WTC11 (cell line): ENCODE measurements around the gene C16orf90. TPM values are rescaled to one million over a fixed set of nuclear protein-coding genes. Genes with fewer than 3 reads are reported as not detected.

Experiments used
- ATAC-seq: fragments of 200-7000 bp; cut with Tn5 transposase; 2 replicates; pipeline ENCODE4 v1.10.0; 2021; ENCODE audit warnings: mild to moderate bottlenecking, moderate library complexity
- CTCF ChIA-PET: fragments of 300-600 bp; sonication (Branson Sonifier 250); formaldehyde crosslinking; loops from one replicate; lab custom pipeline; 2021; ENCODE audit warnings: antibody characterized with exemption; lab: Charles Lee
- POLR2A ChIA-PET: fragments of 350-600 bp; sonication (Branson Sonifier 250); formaldehyde crosslinking; loops from one replicate; lab custom pipeline; 2021; ENCODE audit warnings: antibody characterized with exemption; lab: Charles Lee
- DNase-seq: peaks from one replicate; pipeline ENCODE4 v3.0.0; 2021; ENCODE audit warnings: low spot score
- H3K27ac Mint-ChIP-seq: 2 replicates; pipeline ENCODE4 v1.8.0; 2021; ENCODE audit warnings: mixed read lengths
- H3K27me3 Mint-ChIP-seq: 2 replicates; pipeline ENCODE4 v1.8.0; 2021; ENCODE audit warnings: low read depth, mild to moderate bottlenecking, moderate library complexity, mixed read lengths
- H3K36me3 Mint-ChIP-seq: 2 replicates; pipeline ENCODE4 v1.8.0; 2021; ENCODE audit warnings: mixed read lengths
- H3K4me1 Mint-ChIP-seq: 2 replicates; pipeline ENCODE4 v1.8.0; 2022; ENCODE audit warnings: mixed read lengths
- H3K4me3 Mint-ChIP-seq: 2 replicates; pipeline ENCODE4 v1.8.0; 2021; ENCODE audit warnings: mild to moderate bottlenecking, moderate library complexity, mixed read lengths
- H3K9me3 Mint-ChIP-seq: 2 replicates; pipeline ENCODE4 v1.8.0; 2021; ENCODE audit warnings: mixed read lengths
- AR ChIP-seq: fragments of 250-450 bp; sonication (Bioruptor Pico); IDR thresholded peaks from 2 replicates; pipeline ENCODE4 v1.9.0; 2021; ENCODE audit warnings: mild to moderate bottlenecking
- ATF1 ChIP-seq: sonication (generic); formaldehyde crosslinking; IDR thresholded peaks from 2 replicates; pipeline ENCODE4 v1.8.1; 2023; ENCODE audit warnings: mild to moderate bottlenecking, moderate library complexity, missing genetic modification reagents
- CBFB ChIP-seq: sonication (generic); formaldehyde crosslinking; IDR thresholded peaks from 2 replicates; pipeline ENCODE4 v1.8.1; 2022; ENCODE audit warnings: mild to moderate bottlenecking, low read depth, missing genetic modification reagents
- CREB1 ChIP-seq: sonication (generic); formaldehyde crosslinking; IDR thresholded peaks from 2 replicates; pipeline ENCODE4 v1.8.0; 2023; ENCODE audit warnings: mild to moderate bottlenecking, missing genetic modification reagents
- ERG ChIP-seq: fragments of 250-450 bp; sonication (Bioruptor Pico); IDR thresholded peaks from 2 replicates; pipeline ENCODE4 v1.8.0; 2021; ENCODE audit warnings: mild to moderate bottlenecking
- GRHL2 ChIP-seq: fragments of 250-450 bp; sonication (Bioruptor Pico); IDR thresholded peaks from 2 replicates; pipeline ENCODE4 v1.8.0; 2022; ENCODE audit warnings: mild to moderate bottlenecking, moderate library complexity; ENCODE audit not compliant: insufficient replicate concordance, severe bottlenecking
- JUN ChIP-seq: sonication (generic); formaldehyde crosslinking; IDR thresholded peaks from 2 replicates; pipeline ENCODE4 v1.8.0; 2023; ENCODE audit warnings: mild to moderate bottlenecking, missing genetic modification reagents
- MYBL2 ChIP-seq: sonication (generic); formaldehyde crosslinking; IDR thresholded peaks from 2 replicates; pipeline ENCODE4 v1.8.1; 2023; ENCODE audit warnings: mild to moderate bottlenecking, moderate library complexity, missing genetic modification reagents
- NFYB ChIP-seq: sonication (generic); formaldehyde crosslinking; conservative IDR thresholded peaks from 2 replicates; pipeline ENCODE4 v1.8.0; 2022; ENCODE audit warnings: low read depth, missing genetic modification reagents
- SOX15 ChIP-seq: fragments of 250-450 bp; sonication (Bioruptor Pico); IDR thresholded peaks from 2 replicates; pipeline ENCODE4 v1.9.0; 2021; ENCODE audit warnings: mild to moderate bottlenecking
- TEAD1 ChIP-seq: sonication (generic); formaldehyde crosslinking; IDR thresholded peaks from 2 replicates; pipeline ENCODE4 v1.8.0; 2022; ENCODE audit warnings: mild to moderate bottlenecking, missing genetic modification reagents
- TEAD4 ChIP-seq: sonication (generic); formaldehyde crosslinking; IDR thresholded peaks from 2 replicates; pipeline ENCODE4 v1.8.0; 2022; ENCODE audit warnings: mild to moderate bottlenecking, missing genetic modification reagents
- TP53 ChIP-seq: sonication (generic); formaldehyde crosslinking; IDR thresholded peaks from 2 replicates; pipeline ENCODE4 v1.8.1; 2023; ENCODE audit warnings: mild to moderate bottlenecking, missing genetic modification reagents
- ZNF281 ChIP-seq: sonication (generic); formaldehyde crosslinking; IDR thresholded peaks from 2 replicates; pipeline ENCODE4 v1.8.0; 2023; ENCODE audit warnings: mild to moderate bottlenecking, missing genetic modification reagents
- ZNF416 ChIP-seq: fragments of 250-450 bp; sonication (Bioruptor Pico); IDR thresholded peaks from 2 replicates; pipeline ENCODE4 v1.9.0; 2021; ENCODE audit warnings: mild to moderate bottlenecking, inconsistent platforms
- total RNA-seq: library from RNA; stranded (reverse); gene quantifications from 3 replicates; pipeline ENCODE4 v1.2.3, GENCODE V29; 2021
- TF ChIP-seq, protein P1 (sequence below): fragments of 250-450 bp; sonication (Bioruptor Pico); conservative IDR thresholded peaks from 2 replicates; pipeline ENCODE4 v1.9.0; 2021; ENCODE audit warnings: mild to moderate bottlenecking

Gene C16orf90
- total RNA-seq, 1 experiment from 2014 or later = not detected

GRCh38 chr16:3470723-3471122 lies 24.6 kb downstream of the C16orf90 start (continued):
- TF ChIP-seq TEAD4 (no peak), CBFB (CRISPR knock-in tag) (no peak), SOX15 (no peak)

GRCh38 chr16:3469736-3470135 lies 25.6 kb downstream of the C16orf90 start:
- ChIA-PET CTCF (interaction anchor here (0.9 kb wide), 1 partner anchor 17 kb away, joined by 3 read pairs; no protein-coding TSS in a partner anchor), POLR2A (no interaction called here)
- ATAC-seq (no peak), DNase-seq (no peak)
- H3K27ac Mint-ChIP-seq = peak overlapping the region; percentile 60
- H3K27me3 Mint-ChIP-seq = no peaks in the 10 kb centered on the region
- no peaks in the 10 kb centered on the region for H3K9me3 Mint-ChIP-seq
- peaks cover 46% of the 10 kb centered on the region for H3K4me1 Mint-ChIP-seq
- H3K4me3 Mint-ChIP-seq = no peak overlapping the region
- TF ChIP-seq JUN (CRISPR knock-in tag) = 0 out of 2 replicates have a peak, but pooled peaks have one; percentile 10
- TF ChIP-seq ERG (CRISPR knock-in tag) = no peak
- H3K36me3 Mint-ChIP-seq = peaks cover 13% of the 10 kb centered on the region; the same call in 1 of the 2 replicates

DNA sequence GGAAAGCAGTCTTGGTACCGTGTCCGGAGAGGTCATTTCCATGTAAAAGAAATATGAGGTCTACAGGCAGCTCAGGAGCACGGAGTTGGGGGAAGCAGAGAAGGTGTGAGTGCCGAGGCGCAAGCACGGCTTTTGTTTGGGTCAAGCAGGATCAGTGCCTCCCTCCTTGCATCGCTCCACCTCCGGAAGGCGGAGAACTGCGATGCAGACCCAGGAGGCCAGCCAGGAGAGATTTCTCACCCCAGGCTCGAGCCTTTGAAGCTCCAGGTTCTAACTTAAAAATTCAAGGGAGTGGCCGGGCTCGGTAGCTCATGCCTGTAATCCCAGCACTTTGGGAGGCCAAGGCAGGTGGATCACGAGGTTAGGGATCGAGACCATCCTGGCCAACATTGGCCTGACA lies 26.8 kb downstream of the C16orf90 start:
- Mint-ChIP-seq H3K27ac (peak overlapping the region; percentile 59), H3K4me3 (peak overlapping the region; percentile 25; the same call in 1 of the 2 replicates), H3K27me3 (no peaks in the 10 kb centered on the region), H3K4me1 (peaks cover 54% of the 10 kb centered on the region), H3K9me3 (no peaks in the 10 kb centered on the region), H3K36me3 (peaks cover 13% of the 10 kb centered on the region; the same call in 1 of the 2 replicates)
- ChIA-PET CTCF (no interaction called here), POLR2A (no interaction called here)
- peak; percentile 19; the same call in 1 of the 2 replicates for ATAC-seq
- TF ChIP-seq CREB1 (CRISPR knock-in tag) = no peak
- TF ChIP-seq ATF1 (CRISPR knock-in tag) = no peak
- no peak for TF ChIP-seq ZNF416 (CRISPR knock-in tag)
- no peak for TF ChIP-seq TEAD1 (CRISPR knock-in tag)
- no peak for TF ChIP-seq AR (CRISPR knock-in tag)
- no peak for TF ChIP-seq TP53
- TF ChIP-seq GRHL2 (CRISPR knock-in tag) = no peak
- TF ChIP-seq CBFB (CRISPR knock-in tag) = no peak
- TF ChIP-seq MYBL2 (CRISPR knock-in tag) = no peak
- no peak for DNase-seq

DNA sequence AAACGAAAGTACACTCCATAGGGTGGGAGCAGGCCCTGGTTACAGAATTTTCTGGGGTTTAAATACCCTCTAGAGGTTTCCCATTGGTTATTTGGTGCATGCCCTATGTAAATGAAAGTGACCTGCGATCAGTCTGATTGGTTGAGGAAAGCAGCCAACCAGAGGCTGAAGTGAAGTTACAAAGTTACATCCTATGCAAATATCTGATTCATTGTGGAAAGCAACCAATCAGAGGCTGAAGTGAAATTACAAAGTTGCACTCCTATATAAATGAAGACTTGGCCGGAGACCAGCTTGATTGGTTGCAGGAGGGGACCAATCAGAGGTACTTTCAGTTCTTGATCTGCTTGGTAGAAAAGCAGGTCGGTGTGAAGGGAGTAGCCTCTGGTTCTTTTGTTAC lies 27.4 kb downstream of the C16orf90 start:
- no peak for ATAC-seq
- TF ChIP-seq NFYB (0 out of 2 replicates have a peak, but pooled peaks have one; percentile 11), JUN (CRISPR knock-in tag) (no peak), ZNF281 (CRISPR knock-in tag) (no peak), ZNF416 (CRISPR knock-in tag) (no peak)
- TF ChIP-seq, protein P1, sequence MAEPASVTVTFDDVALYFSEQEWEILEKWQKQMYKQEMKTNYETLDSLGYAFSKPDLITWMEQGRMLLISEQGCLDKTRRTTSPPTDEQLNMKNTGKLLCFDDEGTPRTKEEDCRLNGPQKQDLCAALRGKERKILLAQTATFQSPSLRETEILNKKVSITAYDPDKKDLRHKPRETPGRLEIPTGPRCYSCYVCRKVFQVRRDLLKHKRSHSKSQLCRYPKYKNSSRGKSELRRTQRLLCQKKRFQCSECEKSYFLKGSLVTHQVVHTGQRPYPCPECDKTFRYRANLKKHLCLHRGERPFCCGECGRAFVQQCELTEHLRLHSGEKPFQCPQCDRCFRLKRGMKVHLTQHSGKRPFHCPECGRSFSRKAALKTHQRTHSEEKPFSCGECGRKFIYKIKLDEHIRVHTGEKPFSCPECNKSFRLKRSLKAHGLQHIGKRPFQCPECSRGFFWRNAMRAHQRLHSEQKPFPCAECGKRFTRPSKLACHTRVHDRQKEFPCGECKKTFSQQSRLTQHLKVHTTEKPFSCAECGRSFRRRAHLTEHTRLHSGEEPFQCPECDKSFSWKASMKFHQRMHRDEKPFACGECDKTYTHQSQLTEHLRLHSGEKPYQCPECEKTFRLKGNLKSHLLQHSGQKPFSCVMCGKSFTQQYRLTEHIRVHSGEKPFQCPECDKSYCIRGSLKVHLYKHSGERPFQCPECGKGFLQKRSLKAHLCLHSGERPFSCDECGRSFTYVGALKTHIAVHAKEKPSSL (CRISPR knock-in tag) = no peak
- H3K4me1 Mint-ChIP-seq = peaks cover 54% of the 10 kb centered on the region
- no peaks in the 10 kb centered on the region for H3K9me3 Mint-ChIP-seq
- H3K27ac Mint-ChIP-seq = peak overlapping the region; percentile 54
- H3K4me3 Mint-ChIP-seq = no peak overlapping the region
- CTCF ChIA-PET = no interaction called here
- DNase-seq = no peak
- H3K27me3 Mint-ChIP-seq = no peaks in the 10 kb centered on the region
- peaks cover 13% of the 10 kb centered on the region; the same call in 1 of the 2 replicates for H3K36me3 Mint-ChIP-seq
- POLR2A ChIA-PET = no interaction called here
